ENCODE measurements around the gene KIAA0825. TPM values are rescaled to one million over a fixed set of nuclear protein-coding genes. Genes with fewer than 3 reads are reported as not detected.

Gene KIAA0825
- total and polyA plus RNA-seq, 8 donors, result 0.29 to 15.6 (median 1.5) TPM

GRCh38 chr5:94388773-94389514 lies 229.5 kb downstream of the KIAA0825 start:
- peaks cover 0 to 5% (median 0%) of the 10 kb centered on the region in 4 donors for H3K4me1 ChIP-seq
- TF ChIP-seq POLR2A (IDR thresholded peaks at IDR 0.05) (no peak), POLR2AphosphoS5 (IDR thresholded peaks at IDR 0.05) (no peak), CTCF (IDR thresholded peaks at IDR 0.05) (no peak), EP300 (IDR thresholded peaks at IDR 0.05) (no peak)
- intact Hi-C loops (cut with DNase I; ENCODE audit: low total_unique reads), result no loop called here
- H3K27me3 ChIP-seq, result no peaks in the 10 kb centered on the region
- H3K27ac ChIP-seq, result no peak overlapping the region
- H3K9me3 ChIP-seq, result no peaks in the 10 kb centered on the region
- no peak for DNase-seq
- WGBS, 5 donors, result 78 to 84% (median 82%) methylated on average over 3 of the region's 3 CpGs
- no peak overlapping the region for H3K4me3 ChIP-seq
- H3K36me3 ChIP-seq, result no peaks in the 10 kb centered on the region

GRCh38 chr5:94385767-94386166 lies 232.6 kb downstream of the KIAA0825 start:
- H3K27ac ChIP-seq, result no peak overlapping the region
- DNase-seq, result no peak
- H3K4me1 ChIP-seq, result peaks cover 0 to 5% (median 0%) of the 10 kb centered on the region in 4 donors
- TF ChIP-seq EP300 (IDR thresholded peaks at IDR 0.05) (no peak), CTCF (IDR thresholded peaks at IDR 0.05) (no peak), POLR2AphosphoS5 (IDR thresholded peaks at IDR 0.05) (no peak), POLR2A (IDR thresholded peaks at IDR 0.05) (no peak)
- H3K36me3 ChIP-seq, result no peaks in the 10 kb centered on the region
- H3K4me3 ChIP-seq, result no peak overlapping the region
- no peaks in the 10 kb centered on the region for H3K27me3 ChIP-seq
- 58 to 91% (median 71%) methylated on average over 1 of the region's 1 CpG for WGBS, 5 donors
- no peaks in the 10 kb centered on the region for H3K9me3 ChIP-seq
- intact Hi-C loops (cut with DNase I; ENCODE audit: low total_unique reads), result no loop called here

- no peaks in the 10 kb centered on the region for H3K9me3 ChIP-seq
- TF ChIP-seq POLR2A (IDR thresholded peaks at IDR 0.05), result no peak
- TF ChIP-seq EP300 (IDR thresholded peaks at IDR 0.05), result no peak
- TF ChIP-seq CTCF (IDR thresholded peaks at IDR 0.05), result no peak
- TF ChIP-seq POLR2AphosphoS5 (IDR thresholded peaks at IDR 0.05), result no peak
- no peaks in the 10 kb centered on the region for H3K27me3 ChIP-seq
Measured at GRCh38 chr5:94378062-94378461, 240.3 kb downstream of the KIAA0825 start.

GRCh38 chr5:94376672-94377345 lies 241.6 kb downstream of the KIAA0825 start:
- Histone ChIP-seq H3K4me3 (no peak overlapping the region), H3K36me3 (no peaks in the 10 kb centered on the region), H3K27ac (no peak overlapping the region), H3K9me3 (no peaks in the 10 kb centered on the region), H3K27me3 (no peaks in the 10 kb centered on the region), H3K4me1 (peaks cover 0 to 16% (median 9%) of the 10 kb centered on the region in 4 donors)
- WGBS, 5 donors, result 51 to 63% (median 58%) methylated on average over 4 of the region's 4 CpGs
- DNase-seq, result peak in 1 of 2 donors; percentile 23
- intact Hi-C loops (cut with DNase I; ENCODE audit: low total_unique reads), result no loop called here
- TF ChIP-seq EP300 (IDR thresholded peaks at IDR 0.05) (no peak), POLR2A (IDR thresholded peaks at IDR 0.05) (no peak), CTCF (IDR thresholded peaks at IDR 0.05) (no peak)

More at GRCh38 chr5:94378062-94378461, 240.3 kb downstream of the KIAA0825 start:
- 93 to 100% (median 97%) methylated on average over 1 of the region's 1 CpG for WGBS, 5 donors
- H3K36me3 ChIP-seq, result no peaks in the 10 kb centered on the region
- DNase-seq, result no peak
- peaks cover 0 to 16% (median 9%) of the 10 kb centered on the region in 4 donors for H3K4me1 ChIP-seq
- H3K27ac ChIP-seq, result no peak overlapping the region
- no peak overlapping the region for H3K4me3 ChIP-seq
- intact Hi-C loops (cut with DNase I; ENCODE audit: low total_unique reads), result no loop called here
